Keratinocyte (primary cell): ENCODE measurements around the gene MZB1. TPM values are rescaled to one million over a fixed set of nuclear protein-coding genes. Genes with fewer than 3 reads are reported as not detected.

Experiments
- DNase-seq: peaks from one replicate; pipeline ENCODE4 v3.0.0-alpha.2; 2011; ENCODE audit warnings: low read depth, missing footprints, low spot score
- FAIRE-seq: peaks from 2 replicates; lab custom pipeline; 2011; peaks lifted over from hg19 to GRCh38; lab: Jason Lieb, UNC
- H2AFZ ChIP-seq: 2 replicates; pipeline ENCODE4 v1.6.0; 2012; ENCODE audit warnings: low read length, control low read depth, inconsistent platforms; ENCODE audit not compliant: control insufficient read depth
- H3K27ac ChIP-seq: 2 replicates; pipeline ENCODE4 v1.5.1; 2011; ENCODE audit warnings: low read length; ENCODE audit not compliant: control insufficient read depth, insufficient read depth
- H3K27me3 ChIP-seq: 3 replicates; pipeline ENCODE4 v1.6.0; 2011; ENCODE audit warnings: low read length; ENCODE audit not compliant: control insufficient read depth, insufficient read depth; ENCODE audit errors: extremely low read depth
- H3K36me3 ChIP-seq, 2 experiments: 2 replicates in 1 of 2; 3 replicates in 1 of 2; pipeline ENCODE4 v1.5.1; 2011; ENCODE audit warnings: low read length in 2 of 2, mild to moderate bottlenecking in 1 of 2; ENCODE audit not compliant: control insufficient read depth in 2 of 2, insufficient read depth in 2 of 2; ENCODE audit errors: extremely low read depth in 1 of 2
- H3K4me1 ChIP-seq: 3 replicates; pipeline ENCODE4 v1.5.1; 2011; ENCODE audit warnings: low read length; ENCODE audit not compliant: control insufficient read depth, insufficient read depth; ENCODE audit errors: extremely low read depth
- H3K4me2 ChIP-seq: 3 replicates; pipeline ENCODE4 v1.6.0; 2011; ENCODE audit warnings: low read depth, low read length; ENCODE audit not compliant: control insufficient read depth, insufficient read depth; ENCODE audit errors: extremely low read depth
- H3K4me3 ChIP-seq, 3 experiments: fragments of 200-600 bp in 1 of 3; sonication (generic) in 1 of 3; 2 replicates in 2 of 3; 3 replicates in 1 of 3; pipeline ENCODE4 v1.5.1; 2011 to 2016; ENCODE audit warnings: low read length in 3 of 3, mild to moderate bottlenecking in 3 of 3, control low read depth in 2 of 3, inconsistent platforms in 1 of 3, low read depth in 1 of 3, mixed read lengths in 1 of 3, mixed run types in 1 of 3, moderate library complexity in 1 of 3; ENCODE audit not compliant: control insufficient read depth in 2 of 3, insufficient read depth in 2 of 3; ENCODE audit errors: extremely low read depth in 1 of 3
- H3K79me2 ChIP-seq: 2 replicates; pipeline ENCODE4 v1.6.0; 2012; ENCODE audit warnings: low read length; ENCODE audit not compliant: control insufficient read depth, insufficient read depth
- H3K9ac ChIP-seq: 3 replicates; pipeline ENCODE4 v1.6.0; 2011; ENCODE audit warnings: low read length; ENCODE audit not compliant: control insufficient read depth, insufficient read depth; ENCODE audit errors: extremely low read depth
- H3K9me1 ChIP-seq: 3 replicates; pipeline ENCODE4 v1.6.0; 2011; ENCODE audit warnings: low read length; ENCODE audit not compliant: control insufficient read depth, insufficient read depth; ENCODE audit errors: extremely low read depth
- H3K9me3 ChIP-seq: 2 replicates; pipeline ENCODE4 v1.5.1; 2012; ENCODE audit warnings: low read depth, low read length; ENCODE audit not compliant: control insufficient read depth
- H4K20me1 ChIP-seq: 3 replicates; pipeline ENCODE4 v1.6.0; 2011; ENCODE audit warnings: low read length; ENCODE audit not compliant: control insufficient read depth, insufficient read depth; ENCODE audit errors: extremely low read depth
- EZH2 ChIP-seq: IDR thresholded peaks from one replicate; pipeline ENCODE4 v1.6.1; 2012; ENCODE audit warnings: inconsistent platforms, mild to moderate bottlenecking, low read length, moderate library complexity
- dilution Hi-C: fragments of 300-500 bp; cut with MboI; formaldehyde crosslinking; loops from one replicate; pipeline ENCODE4 v1.7.0; 2020; ENCODE audit warnings: low sequenced_read_pairs; ENCODE audit not compliant: extremely low pct_ligation_motif_present
- polyA plus RNA-seq, 5 experiments: library from polyadenylated mRNA; depleted of rRNA in 3 of 5; stranded (reverse) in 3 of 5; stranded (forward) in 1 of 5; unstranded in 1 of 5; fragments of >200 nt; gene quantifications; 1 replicate in 1 of 5; 2 replicates in 3 of 5; 3 replicates in 1 of 5; pipeline versions ENCODE4 v1.2.1 to v1.2.3, GENCODE V29; 2011 to 2012; ENCODE audit warnings: missing spikeins in 2 of 5, low read depth in 1 of 5, low replicate concordance in 1 of 5
- TF ChIP-seq, protein P1 (sequence below), 3 experiments: IDR thresholded peaks in 1 of 3; conservative IDR thresholded peaks in 1 of 3; optimal IDR thresholded peaks in 1 of 3; 2 replicates in 2 of 3; 3 replicates in 1 of 3; pipeline versions ENCODE3 to v1.5.1; 2011; ENCODE audit warnings: low read length in 3 of 3, mild to moderate bottlenecking in 3 of 3, moderate library complexity in 2 of 3, control low read depth in 1 of 3, inconsistent platforms in 1 of 3; ENCODE audit not compliant: insufficient read depth in 2 of 3; ENCODE audit errors: extremely low read depth in 1 of 3

The MZB1 gene
- polyA plus RNA-seq, 1 donor (not counting 4 experiments of a cell fraction or from before 2014, with no cell fraction given) = not detected

DNA sequence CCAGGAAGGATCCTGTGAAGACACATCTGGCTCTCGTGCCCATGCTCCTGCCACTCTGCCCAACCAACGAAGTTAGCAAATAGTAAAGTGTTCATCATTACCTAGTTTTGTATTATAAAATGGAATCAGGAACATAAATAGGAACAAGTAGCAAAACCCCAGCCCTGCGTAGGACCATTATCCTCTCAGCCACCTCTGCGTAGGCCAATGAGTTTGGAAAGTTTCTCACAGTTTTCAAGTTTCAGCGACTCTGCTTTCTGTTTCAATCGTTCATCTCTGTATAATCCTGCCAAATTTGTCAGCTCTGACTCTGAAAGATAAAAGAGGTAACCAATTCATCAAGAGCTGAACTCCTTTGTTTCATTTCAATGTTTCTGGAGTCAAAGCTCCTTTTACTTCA lies 24.2 kb upstream of the MZB1 start:
- Histone ChIP-seq H3K9me1 (no peaks in the 10 kb centered on the region), H3K27me3 (no peaks in the 10 kb centered on the region), H3K36me3 (no peaks in the 10 kb centered on the region), H3K4me3 (no peak overlapping the region), H3K9ac (no peak overlapping the region), H3K4me1 (peaks cover 34% of the 10 kb centered on the region), H3K9me3 (no peaks in the 10 kb centered on the region), H3K4me2 (peak overlapping the region; percentile 23), H2AFZ (peak overlapping the region; percentile 7), H3K27ac (peak overlapping the region; percentile 84), H4K20me1 (no peaks in the 10 kb centered on the region), H3K79me2 (no peaks in the 10 kb centered on the region)
- TF ChIP-seq, protein P1, sequence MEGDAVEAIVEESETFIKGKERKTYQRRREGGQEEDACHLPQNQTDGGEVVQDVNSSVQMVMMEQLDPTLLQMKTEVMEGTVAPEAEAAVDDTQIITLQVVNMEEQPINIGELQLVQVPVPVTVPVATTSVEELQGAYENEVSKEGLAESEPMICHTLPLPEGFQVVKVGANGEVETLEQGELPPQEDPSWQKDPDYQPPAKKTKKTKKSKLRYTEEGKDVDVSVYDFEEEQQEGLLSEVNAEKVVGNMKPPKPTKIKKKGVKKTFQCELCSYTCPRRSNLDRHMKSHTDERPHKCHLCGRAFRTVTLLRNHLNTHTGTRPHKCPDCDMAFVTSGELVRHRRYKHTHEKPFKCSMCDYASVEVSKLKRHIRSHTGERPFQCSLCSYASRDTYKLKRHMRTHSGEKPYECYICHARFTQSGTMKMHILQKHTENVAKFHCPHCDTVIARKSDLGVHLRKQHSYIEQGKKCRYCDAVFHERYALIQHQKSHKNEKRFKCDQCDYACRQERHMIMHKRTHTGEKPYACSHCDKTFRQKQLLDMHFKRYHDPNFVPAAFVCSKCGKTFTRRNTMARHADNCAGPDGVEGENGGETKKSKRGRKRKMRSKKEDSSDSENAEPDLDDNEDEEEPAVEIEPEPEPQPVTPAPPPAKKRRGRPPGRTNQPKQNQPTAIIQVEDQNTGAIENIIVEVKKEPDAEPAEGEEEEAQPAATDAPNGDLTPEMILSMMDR (optimal IDR thresholded peaks at IDR 0.05 in 1 of 3, IDR thresholded peaks at IDR 0.05 in 1 of 3, conservative IDR thresholded peaks at IDR 0.05 in 1 of 3; ENCODE audit: extremely low read depth in 1 of 3, insufficient read depth in 2 of 3, low read length in 3 of 3) = no peak
- no peak for TF ChIP-seq EZH2
- dilution Hi-C loops = no loop called here
- DNase-seq (no peak), FAIRE-seq (no peak)

DNA sequence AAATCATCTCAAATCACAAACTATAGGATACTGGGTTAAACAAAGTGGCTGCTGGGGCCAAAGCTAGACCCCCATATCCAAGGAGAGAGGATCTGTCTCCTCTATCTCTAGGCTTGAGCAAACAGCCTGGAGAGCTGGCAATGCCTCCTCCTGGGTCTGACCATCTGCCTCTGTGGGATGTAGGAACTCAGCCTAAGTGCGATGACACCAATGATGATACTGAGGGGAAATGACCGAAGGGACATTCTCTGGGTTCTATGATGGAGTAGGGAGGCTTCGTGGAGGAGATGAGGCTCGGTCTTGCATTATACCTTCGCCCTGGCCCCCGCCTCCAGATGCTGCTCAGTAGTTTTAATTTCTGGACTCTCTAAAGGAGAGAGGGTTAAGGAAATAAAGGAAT lies 23.4 kb upstream of the MZB1 start:
- Histone ChIP-seq H3K9me3 (no peaks in the 10 kb centered on the region), H3K79me2 (no peaks in the 10 kb centered on the region), H2AFZ (no peak overlapping the region), H3K4me2 (no peak overlapping the region), H3K27me3 (no peaks in the 10 kb centered on the region), H3K4me3 (no peak overlapping the region), H3K9ac (no peak overlapping the region), H3K27ac (no peak overlapping the region), H3K9me1 (no peaks in the 10 kb centered on the region), H4K20me1 (no peaks in the 10 kb centered on the region), H3K36me3 (no peaks in the 10 kb centered on the region), H3K4me1 (peaks cover 34% of the 10 kb centered on the region)
- TF ChIP-seq, protein P1 (optimal IDR thresholded peaks at IDR 0.05 in 1 of 3, IDR thresholded peaks at IDR 0.05 in 1 of 3, conservative IDR thresholded peaks at IDR 0.05 in 1 of 3; ENCODE audit: extremely low read depth in 1 of 3, insufficient read depth in 2 of 3, low read length in 3 of 3) = no peak
- no peak for TF ChIP-seq EZH2
- FAIRE-seq (no peak), DNase-seq (no peak)
- dilution Hi-C loops = no loop called here
